HG02884 (cell line): ENCODE results near the gene CYP1A2.
"Not testable (repeated sequence)": the region's sequence is repeated elsewhere in the genome, so short reads cannot be mapped to it uniquely, and the experiment has no call there.

ENCODE experiments used
- ATAC-seq: cut with Tn5 transposase; IDR thresholded peaks from one replicate; pipeline ENCODE4 v1.9.1; 2021; ENCODE audit warnings: mild to moderate bottlenecking, moderate library complexity; ENCODE audit not compliant: unreplicated experiment

The CYP1A2 gene

DNA sequence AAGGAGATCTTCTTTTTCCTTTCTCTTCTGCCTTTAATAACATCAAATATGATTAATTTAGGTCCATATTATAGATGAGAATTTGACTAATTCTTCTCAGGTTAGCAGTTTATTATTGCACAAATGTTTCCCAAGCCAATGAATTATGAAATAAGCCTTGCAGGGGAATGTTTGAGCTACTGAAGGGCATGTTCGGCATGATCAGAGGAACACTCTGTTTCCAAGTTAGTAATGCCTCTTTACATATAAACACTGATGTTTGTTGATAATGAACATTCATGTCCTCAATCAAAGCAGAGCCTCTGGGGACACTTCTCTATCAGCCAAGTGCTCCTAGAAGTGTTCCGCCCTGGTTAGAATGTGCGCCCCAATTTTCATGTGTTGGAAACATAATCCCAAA is 13.3 kb upstream of the CYP1A2 start:
- no peak for ATAC-seq

DNA sequence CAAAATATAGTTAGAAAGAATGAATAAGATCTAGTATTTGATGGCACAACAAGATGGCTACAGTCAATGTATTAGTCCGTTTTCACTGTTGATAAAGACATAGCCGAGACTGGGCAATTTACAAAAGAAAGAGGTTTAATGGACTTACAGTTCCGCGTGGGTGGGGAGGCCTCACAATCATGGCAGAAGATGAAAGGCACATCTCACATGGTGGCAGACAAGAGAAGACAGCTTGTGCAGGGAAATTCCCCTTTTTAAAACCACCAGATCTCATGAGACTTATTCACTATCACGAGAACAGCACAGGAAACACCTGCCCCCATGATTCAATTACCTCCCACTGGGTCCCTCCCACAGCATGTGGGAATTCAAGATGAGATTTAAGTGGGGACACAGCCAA is 10.4 kb upstream of the CYP1A2 start:
- ATAC-seq: not testable (repeated sequence)

DNA sequence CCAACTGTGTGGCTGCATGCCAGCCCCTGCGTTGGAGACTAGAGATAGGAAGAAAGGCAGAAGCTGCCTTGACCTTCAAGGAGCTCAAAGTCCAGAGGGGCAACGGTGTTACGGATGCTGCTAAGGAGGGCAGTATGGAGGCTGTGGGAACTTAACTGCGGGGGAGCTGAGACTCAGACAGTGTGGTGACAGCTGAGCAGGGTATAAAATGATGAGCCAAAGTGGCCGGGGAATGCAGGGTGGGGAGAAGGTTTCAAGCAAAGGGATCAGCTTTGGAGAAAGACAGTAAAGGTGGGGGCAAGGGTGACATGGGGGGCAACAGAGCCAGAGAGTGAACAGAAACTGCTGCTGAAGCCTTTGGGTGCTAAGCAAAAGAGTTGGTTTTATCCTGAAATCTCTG is 6.2 kb upstream of the CYP1A2 start:
- no peak for ATAC-seq

DNA sequence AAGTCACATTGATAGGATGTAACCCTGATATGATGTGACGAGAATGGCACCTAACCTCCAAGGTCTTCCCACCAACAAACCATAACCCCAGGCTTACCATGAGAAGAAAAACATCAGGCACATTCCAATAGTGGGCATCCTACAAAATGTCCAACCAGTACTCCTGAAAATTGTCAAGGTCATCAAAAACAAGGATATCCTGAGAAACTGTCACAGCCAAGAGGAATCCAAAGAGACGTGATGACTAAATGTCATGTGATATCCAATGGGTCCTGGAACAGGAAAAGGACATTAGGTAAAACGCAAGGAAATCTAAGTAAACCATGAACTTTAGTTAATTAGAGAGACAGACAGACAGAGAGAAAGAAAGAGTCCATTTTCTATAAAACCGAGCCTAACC is 2.3 kb upstream of the CYP1A2 start:
- ATAC-seq: no peak

DNA sequence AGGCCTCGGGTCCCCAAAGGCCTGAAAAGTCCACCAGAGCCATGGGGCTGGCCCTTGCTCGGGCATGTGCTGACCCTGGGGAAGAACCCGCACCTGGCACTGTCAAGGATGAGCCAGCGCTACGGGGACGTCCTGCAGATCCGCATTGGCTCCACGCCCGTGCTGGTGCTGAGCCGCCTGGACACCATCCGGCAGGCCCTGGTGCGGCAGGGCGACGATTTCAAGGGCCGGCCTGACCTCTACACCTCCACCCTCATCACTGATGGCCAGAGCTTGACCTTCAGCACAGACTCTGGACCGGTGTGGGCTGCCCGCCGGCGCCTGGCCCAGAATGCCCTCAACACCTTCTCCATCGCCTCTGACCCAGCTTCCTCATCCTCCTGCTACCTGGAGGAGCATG is 1.2 kb downstream of the CYP1A2 start:
- ATAC-seq: no peak

DNA sequence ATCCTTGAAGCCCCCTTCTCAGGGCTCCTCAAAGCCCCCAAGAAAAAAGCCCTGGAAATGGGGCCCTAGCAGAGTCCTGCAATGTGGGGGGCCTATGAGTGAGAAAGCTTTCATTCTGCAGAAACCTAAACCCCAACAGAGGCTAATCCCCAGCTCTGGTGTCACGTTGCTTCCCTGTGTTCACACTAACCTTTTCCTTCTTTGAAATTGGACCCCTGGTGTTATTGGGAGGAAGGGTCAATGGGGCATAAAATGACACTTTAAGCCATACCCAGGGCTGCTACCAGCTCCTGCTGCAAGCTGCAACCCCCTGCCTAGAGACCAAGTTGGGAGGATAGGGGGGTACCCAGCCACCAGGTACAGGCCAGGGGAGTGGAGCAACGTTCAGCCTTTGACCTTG is 2.1 kb downstream of the CYP1A2 start:
- no peak for ATAC-seq

DNA sequence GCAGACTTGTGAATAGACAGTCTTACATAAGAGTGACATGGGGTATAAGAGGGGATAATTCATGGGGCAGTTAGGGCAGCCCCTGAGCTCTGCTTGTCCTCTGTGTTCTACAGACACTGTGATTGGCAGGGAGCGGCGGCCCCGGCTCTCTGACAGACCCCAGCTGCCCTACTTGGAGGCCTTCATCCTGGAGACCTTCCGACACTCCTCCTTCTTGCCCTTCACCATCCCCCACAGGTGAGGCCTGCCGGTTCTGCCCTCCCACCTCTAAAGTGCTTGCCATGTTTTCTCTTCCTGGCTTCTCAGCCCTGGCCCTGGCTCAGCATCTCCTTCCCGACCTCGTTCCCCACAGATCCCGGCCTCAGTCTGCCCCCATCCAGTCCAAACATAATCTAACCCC is 3.4 kb downstream of the CYP1A2 start:
- ATAC-seq: no peak

DNA sequence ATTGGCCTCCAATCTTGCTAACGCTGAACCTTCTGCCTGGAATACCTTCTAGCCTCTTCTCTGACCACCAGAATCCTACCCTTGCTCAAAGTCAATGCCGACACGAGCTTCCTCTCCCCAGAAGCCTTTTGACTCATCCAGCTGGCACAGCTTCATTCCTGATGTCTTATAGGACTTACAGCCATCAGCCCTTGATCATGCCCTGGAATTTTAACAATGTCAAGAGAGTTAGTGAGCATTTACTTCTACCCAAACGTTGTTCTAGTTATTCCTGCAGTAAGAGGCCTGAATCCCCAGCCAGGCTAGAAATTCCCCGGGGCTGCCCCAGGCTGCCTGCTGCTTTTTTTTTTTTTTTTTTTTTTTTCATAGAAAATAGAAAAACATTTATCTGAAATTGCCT is 3.9 kb downstream of the CYP1A2 start:
- ATAC-seq: no peak

DNA sequence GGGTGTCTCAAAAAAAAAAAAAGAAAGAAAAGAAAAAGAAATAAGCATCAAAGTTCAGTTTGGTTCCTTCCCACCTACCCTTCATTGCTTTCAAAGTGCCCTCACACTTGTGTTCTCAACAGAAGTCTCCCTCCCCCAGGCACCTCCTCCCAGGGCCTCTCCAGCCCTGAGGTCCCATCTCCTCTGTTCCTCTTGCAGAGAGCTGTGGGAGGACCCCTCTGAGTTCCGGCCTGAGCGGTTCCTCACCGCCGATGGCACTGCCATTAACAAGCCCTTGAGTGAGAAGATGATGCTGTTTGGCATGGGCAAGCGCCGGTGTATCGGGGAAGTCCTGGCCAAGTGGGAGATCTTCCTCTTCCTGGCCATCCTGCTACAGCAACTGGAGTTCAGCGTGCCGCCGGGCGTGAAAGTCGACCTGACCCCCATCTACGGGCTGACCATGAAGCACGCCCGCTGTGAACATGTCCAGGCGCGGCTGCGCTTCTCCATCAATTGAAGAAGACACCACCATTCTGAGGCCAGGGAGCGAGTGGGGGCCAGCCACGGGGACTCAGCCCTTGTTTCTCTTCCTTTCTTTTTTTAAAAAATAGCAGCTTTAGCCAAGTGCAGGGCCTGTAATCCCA is 6.1 kb downstream of the CYP1A2 start:
- no peak for ATAC-seq

DNA sequence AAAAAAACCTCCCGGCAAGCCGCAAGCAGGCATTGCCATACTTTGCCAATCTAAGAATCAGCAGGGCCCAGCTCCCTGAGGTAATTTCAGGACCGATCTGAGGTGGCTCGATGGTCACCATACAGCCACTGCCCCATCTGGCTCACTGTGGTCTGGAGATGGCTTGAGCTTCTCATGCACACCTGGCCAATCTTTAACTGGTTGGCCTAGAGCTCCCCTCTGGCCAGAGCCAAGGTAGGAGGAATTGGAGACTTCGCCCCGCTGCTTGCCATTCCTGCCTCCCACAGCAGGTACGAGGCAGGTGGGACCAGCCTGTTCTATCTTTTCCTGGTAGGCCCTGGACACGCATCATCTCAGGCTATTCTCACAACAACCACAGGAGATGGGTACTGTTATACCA is 10.1 kb downstream of the CYP1A2 start:
- ATAC-seq: no peak

DNA sequence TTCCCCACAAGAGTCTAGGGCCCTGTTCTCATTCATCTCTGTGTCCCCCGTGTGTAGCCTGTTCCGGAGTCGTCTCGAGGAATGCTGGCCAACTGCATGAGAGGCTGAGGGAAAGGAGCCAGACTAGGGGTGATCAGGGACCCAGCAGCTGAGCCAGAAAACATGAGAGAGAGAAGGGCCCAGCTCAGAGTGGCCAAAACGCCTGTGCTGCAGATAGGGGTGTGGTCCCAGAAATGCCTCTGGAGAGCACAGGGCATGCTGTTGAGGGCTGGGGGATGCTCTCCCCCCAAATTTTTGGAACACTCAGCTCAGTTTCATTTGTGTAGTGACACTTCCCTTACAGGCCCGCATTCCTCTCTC is 14.1 kb downstream of the CYP1A2 start:
- ATAC-seq: no peak

DNA sequence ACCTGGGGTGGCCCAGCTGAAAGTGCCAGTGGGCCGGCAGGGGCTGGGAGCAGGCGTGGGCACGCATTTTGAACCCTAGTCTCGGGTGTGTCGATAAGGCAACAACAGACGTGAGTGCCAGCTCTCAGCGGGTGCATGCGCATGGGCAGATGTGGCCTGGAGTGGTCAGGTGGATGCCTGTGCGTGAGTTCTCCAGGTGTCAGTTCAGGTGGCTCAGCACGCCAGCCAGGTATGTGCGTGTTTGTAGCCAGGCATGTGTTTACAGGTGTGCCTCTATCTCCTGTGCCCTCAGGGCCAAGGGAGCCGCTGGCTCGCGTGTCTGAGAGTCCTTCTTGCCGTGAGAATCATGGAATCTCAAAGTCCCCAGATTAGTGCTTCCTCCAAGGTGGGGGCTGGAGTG is 14.8 kb downstream of the CYP1A2 start:
- no peak for ATAC-seq

DNA sequence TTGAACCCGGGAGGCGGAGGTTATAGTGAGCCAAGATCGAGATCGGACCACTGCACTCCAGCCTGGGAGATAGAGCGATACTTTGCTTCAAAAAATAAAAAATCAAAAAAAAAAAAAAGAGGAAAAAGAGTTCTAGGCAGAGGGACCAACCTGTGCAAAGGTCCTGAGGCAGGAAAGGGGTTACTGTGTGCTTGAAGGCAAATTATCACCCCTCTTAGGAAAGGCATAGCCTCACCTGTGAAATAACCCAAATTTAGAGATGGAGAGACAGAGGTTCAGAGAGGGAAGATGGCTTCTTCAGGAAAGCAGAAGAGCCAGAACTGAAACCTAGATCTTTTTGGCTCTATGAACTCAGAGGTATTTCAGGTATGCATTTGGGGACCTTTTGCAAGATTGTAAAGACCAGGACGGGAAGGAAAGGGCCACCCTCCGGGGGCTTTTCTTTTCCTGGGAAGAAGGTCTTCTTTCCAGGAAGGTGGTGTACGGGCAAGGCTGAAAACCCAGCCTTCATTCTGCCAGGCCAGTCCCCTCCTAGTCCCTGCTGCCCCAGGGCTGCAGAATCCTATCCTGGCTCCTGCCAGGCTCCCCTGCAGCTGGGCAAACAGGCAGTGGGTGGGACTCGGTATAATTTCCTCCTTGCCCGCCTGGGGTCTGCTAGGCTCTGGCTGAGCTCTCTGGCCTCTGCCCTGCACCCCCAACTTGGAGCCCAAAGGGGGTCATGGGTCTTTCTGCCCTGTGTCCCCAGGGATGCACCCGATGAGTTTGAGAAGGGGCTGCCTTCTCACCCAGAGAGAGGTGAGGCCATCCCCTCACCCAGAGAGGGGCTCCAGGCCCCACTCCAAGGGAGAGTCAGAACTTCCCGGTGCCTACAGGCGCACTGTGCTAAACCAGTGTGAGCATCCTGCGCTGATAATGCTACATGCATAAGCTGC is 18.8 kb downstream of the CYP1A2 start:
- no peak for ATAC-seq

DNA sequence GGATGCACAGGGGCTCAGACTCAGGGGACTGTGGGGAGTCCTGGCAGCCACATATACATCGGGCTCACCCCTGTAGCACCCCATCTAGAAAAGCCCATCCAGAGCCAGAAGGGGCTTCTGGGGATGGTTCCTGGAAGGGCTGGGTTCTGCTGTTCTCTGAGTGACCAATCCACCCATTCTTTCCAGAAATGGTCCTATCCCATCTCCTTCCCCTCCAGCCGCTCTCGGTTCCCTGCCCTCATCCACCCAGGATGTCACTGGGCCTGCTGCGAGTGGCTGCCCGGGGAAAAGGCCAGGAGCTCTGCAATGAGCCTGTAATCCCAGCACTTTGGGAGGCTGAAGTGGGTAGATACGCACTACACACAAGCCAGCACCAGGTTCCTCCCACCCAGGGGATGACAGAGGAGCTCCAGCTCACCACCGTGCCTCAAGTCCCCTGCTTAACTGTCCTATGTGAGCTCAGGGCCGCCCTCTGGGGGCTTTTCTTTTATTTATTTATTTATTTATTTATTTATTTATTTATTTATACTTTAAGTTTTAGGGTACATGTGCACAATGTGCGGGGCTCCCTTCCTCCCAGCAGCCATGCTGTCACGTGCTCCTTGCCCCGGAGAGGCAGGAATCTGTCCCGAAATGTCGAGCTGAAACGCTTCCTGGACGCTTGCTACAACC is 19.6 kb downstream of the CYP1A2 start:
- no peak for ATAC-seq

DNA sequence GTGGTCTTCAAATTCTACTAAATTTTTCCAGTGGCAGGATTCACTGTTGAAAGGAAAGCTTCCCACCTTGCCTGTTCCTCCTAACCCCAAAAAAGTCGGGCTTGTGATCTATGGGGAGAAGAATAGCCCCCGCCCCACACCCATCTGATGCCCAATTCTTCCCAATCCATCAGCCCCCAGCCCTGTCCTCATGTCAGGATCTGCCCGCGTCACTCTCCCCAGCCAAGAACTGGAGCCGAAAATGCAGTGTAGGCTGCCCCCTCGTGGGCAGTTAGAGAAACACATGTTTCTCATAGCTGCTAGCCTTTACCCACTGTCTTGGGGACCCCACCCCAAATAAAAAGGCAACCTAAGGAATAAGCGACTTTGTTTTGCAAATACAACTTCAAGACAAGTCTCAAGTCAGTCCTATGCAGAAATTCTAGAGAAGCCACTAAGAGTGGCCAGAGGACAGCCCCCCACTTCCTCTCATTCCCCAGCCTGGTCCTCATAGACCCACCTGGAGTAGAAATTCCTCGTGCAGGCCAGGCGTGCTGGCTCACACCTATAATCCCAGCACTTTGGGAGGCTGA is 20.2 kb downstream of the CYP1A2 start:
- ATAC-seq: no peak

DNA sequence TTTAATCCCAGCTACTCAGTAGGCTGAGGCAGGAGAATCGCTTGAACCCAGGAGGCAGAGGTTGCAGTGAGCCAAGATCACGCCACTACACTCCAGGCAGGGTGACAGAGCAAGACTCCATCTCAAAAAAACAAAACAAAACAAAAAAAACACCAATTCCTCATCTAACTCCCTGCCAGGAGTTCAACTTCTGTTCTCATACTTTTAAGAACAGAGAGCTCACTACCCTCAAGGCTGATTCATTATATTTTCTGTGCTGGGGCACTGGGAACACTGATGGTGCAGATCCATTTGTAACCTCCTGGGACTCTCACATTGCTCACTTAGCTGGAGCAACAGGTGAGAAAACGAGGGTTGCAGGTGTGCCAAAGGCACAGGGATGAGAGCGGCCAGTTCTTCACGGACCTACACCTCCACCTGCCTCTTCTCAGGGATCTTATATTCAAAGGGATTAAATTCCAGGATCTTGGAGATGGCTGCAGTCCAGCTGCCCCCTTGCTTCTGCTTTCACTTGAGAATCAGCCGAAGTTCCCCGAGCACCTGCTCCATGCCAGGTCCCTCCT is 20.9 kb downstream of the CYP1A2 start:
- no peak for ATAC-seq

DNA sequence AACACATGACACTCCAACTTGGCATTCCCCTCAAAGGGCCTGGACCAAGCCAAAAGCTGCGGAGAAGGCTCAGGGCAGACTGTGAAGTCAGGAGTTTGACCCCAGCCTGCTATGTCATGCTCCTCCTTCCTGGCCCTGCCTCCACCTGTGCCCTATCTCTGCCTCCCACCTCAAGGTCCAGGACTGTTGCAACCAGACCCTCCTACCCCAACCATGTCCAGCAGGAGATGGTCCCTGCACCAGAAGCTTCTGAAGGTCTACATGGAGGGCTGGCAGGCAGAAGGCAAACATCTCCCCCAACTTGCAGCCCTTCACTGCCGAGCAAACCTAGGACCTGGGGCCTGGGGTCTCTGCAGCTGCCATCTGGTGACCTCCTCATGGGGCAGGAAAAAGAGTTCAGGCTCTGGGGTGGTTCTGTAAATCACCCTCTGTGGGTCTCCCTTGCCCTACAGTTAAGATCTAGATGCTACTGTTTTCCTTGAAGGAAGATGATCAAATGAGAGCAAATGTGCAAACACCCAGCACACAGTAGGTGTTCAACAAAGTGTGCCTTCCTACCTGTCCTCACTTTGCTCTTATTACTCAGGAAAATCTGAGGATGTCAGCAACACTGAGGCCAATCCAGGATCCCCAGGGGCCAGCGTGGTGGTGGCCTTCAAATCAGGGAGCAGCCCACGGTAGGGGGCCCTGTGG is 21.7 kb downstream of the CYP1A2 start:
- ATAC-seq: no peak

DNA sequence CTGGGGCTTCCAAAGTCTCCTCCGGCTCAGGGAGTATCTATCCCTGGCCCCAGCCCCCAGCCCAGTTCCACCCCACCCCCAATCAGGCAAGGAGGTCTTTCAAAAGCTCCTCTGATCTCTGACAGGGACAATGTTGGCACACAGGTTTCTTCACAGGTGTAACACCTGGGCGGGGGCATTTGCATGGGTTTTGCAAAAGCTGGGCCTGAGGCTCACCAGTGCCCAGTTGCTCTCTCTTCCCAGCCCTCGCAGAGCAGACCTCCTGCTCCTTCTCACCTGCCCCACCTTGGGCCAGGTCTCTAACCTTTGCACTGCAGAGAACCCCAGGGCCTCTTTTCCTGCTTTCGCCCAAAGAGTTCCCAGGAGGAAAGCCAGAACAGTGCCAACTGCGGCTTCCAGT is 24.7 kb downstream of the CYP1A2 start:
- no peak for ATAC-seq

DNA sequence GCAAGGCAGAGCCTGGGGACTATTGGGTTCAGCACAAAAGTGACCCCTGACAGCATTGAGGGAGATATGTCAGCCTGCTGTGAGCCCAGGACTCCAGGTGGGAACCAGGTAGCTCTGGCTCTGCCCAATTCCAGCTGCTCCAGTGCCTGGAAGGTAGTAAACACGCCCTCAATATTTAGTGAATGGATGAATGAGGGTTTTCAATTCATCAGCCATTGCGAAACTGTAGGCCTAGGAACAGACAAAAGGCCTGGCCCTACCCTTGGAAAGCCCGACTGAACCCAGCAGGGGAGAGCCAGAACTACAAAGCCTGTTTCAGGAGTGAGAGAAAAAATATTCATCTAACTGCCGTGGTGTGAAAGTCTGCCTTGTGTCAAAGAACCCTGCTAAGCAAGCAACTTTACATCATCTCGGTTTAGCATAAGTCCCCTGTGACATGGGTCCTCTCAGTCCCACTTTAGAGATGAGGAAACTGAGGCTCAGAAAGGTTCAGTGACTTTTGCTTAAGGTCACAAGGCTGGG is 25.1 kb downstream of the CYP1A2 start:
- no peak for ATAC-seq

DNA sequence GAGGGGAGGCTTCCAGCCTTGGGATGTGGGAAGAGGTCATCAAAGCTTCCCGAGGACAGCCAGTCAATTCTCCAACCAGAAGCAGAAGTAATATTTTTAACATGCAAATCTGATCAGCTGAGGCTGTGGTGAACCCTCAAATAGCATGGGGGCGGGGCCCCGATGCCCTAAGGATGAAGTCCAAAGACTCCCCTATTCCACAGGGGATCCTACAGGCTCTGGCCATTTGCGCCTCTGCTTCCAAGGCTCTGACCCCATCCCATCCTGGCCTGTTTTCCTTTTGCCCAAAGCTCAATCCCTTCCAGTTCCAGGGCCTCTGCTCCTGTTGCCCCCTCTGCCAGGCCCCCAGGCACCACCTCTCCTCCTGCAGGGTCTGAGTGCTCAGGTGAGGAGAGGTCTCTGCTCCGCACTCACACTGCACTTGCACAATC is 26.5 kb downstream of the CYP1A2 start:
- no peak for ATAC-seq

DNA sequence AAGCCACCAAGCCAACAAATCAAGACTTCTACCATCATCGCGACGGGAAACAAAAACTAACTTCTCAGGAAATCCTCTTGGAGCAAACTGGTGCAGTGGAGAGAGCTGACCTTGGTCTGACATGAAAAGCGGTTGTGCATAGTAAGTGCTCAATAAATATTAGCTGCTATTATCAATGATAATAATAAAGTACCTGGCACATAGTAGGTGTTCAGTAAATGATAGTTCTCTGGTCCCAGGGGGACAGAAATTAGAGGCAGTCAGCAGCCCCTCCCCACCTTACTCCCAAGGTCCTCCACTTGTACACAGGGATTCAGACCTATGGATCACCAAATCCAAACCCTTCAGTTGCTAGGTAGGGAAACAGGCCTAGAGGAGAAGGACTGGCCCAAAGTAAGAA is 27.2 kb downstream of the CYP1A2 start:
- no peak for ATAC-seq
